8988T (cell line): ENCODE results near the gene PGAP6.
A peak's percentile ranks its signal among the peaks of the same experiment; 100 is the strongest.
"Not testable (repeated sequence)": the region's sequence is repeated elsewhere in the genome, so short reads cannot be mapped to it uniquely, and the experiment has no call there.

Experiments
- DNase-seq: peaks from one replicate; pipeline ENCODE4 v3.0.0; 2011

Gene PGAP6

GRCh38 chr16:378821-379182 lies 3.0 kb downstream of the PGAP6 start:
- DNase-seq: no peak

- DNase-seq: not testable (repeated sequence)
Observed at GRCh38 chr16:378113-378820, 3.5 kb downstream of the PGAP6 start.

- DNase-seq: no peak
Observed at GRCh38 chr16:377419-377951, 4.3 kb downstream of the PGAP6 start.

- DNase-seq: no peak
Observed at GRCh38 chr16:376817-377418, 4.9 kb downstream of the PGAP6 start.

- no peak for DNase-seq
Observed at GRCh38 chr16:375927-376816, 5.6 kb downstream of the PGAP6 start.

- DNase-seq: no peak
Observed at GRCh38 chr16:375212-375611, 6.6 kb downstream of the PGAP6 start.

GRCh38 chr16:374616-374926 lies 7.2 kb downstream of the PGAP6 start:
- DNase-seq: no peak

GRCh38 chr16:373848-374615 lies 7.7 kb downstream of the PGAP6 start:
- no peak for DNase-seq

- no peak for DNase-seq
Observed at GRCh38 chr16:373020-373598, 8.7 kb downstream of the PGAP6 start.

GRCh38 chr16:372302-372983 lies 9.3 kb downstream of the PGAP6 start:
- no peak for DNase-seq

GRCh38 chr16:371515-372301 lies 10.1 kb downstream of the PGAP6 start:
- DNase-seq: no peak

- no peak for DNase-seq
Observed at GRCh38 chr16:370979-371514, 10.7 kb downstream of the PGAP6 start.

- peak; percentile 92 for DNase-seq
Observed at GRCh38 chr16:370443-370842, 11.3 kb downstream of the PGAP6 start, which contains the start of gene MRPL28. Gene MRPL28, minus strand, starts transcription at chr16:370538. Its CDS starts 320 bp downstream, at chr16:370218.

- DNase-seq: no peak
Observed at GRCh38 chr16:369866-370436, 11.8 kb downstream of the PGAP6 start.

GRCh38 chr16:369275-369865 lies 12.4 kb downstream of the PGAP6 start:
- no peak for DNase-seq

- no peak for DNase-seq
Observed at GRCh38 chr16:368388-369158, 13.2 kb downstream of the PGAP6 start.

GRCh38 chr16:367333-367903 lies 14.4 kb downstream of the PGAP6 start:
- DNase-seq: no peak

GRCh38 chr16:366476-366875 lies 15.3 kb downstream of the PGAP6 start:
- DNase-seq: no peak
